RWPE2 (cell line): ENCODE data around the gene RAC2.

Experiments
- ATAC-seq: fragments of 200-7000 bp; cut with Tn5 transposase; 3 replicates; pipeline ENCODE4 v1.9.1; 2021; ENCODE audit warnings: low read depth
- DNase-seq: peaks from one replicate; pipeline ENCODE4 v3.0.0-alpha.2; 2020; ENCODE audit warnings: low spot score
- H3K27ac ChIP-seq: fragments of 450-650 bp; 2 replicates; pipeline ENCODE4 v1.5.1; 2017; ENCODE audit warnings: mild to moderate bottlenecking; ENCODE audit not compliant: poor library complexity, severe bottlenecking
- H3K27me3 ChIP-seq: fragments of 250-450 bp; sonication (Bioruptor Pico); 2 replicates; pipeline ENCODE4 v1.5.1; 2021; ENCODE audit warnings: mild to moderate bottlenecking, moderate library complexity; ENCODE audit not compliant: insufficient read depth, poor library complexity, severe bottlenecking
- H3K36me3 ChIP-seq: fragments of 250-450 bp; sonication (Bioruptor Pico); 2 replicates; pipeline ENCODE4 v1.5.1; 2020; ENCODE audit warnings: low read depth, mild to moderate bottlenecking, moderate library complexity
- H3K4me1 ChIP-seq: fragments of 250-450 bp; sonication (Bioruptor Pico); 2 replicates; pipeline ENCODE4 v1.5.1; 2021; ENCODE audit warnings: mild to moderate bottlenecking, moderate library complexity; ENCODE audit not compliant: insufficient read depth, poor library complexity, severe bottlenecking
- H3K4me3 ChIP-seq: fragments of 250-450 bp; sonication (Bioruptor Pico); 2 replicates; pipeline ENCODE4 v1.5.1; 2021; ENCODE audit warnings: mild to moderate bottlenecking, moderate library complexity; ENCODE audit not compliant: severe bottlenecking
- H3K9me3 ChIP-seq: fragments of 250-450 bp; sonication (Bioruptor Pico); 2 replicates; pipeline ENCODE4 v1.5.1; 2021; ENCODE audit warnings: mild to moderate bottlenecking, moderate library complexity; ENCODE audit not compliant: severe bottlenecking
- CTCF ChIP-seq: fragments of 450-650 bp; IDR thresholded peaks from one replicate; pipeline ENCODE4 v1.5.1; 2017; ENCODE audit warnings: mild to moderate bottlenecking, moderate library complexity; ENCODE audit not compliant: poor library complexity, severe bottlenecking

RAC2 gene

GRCh38 chr22:37229012-37229804 is 14.9 kb downstream of the RAC2 start:
- TF ChIP-seq CTCF, result no peak
- peak overlapping the region; percentile 74 for H3K27ac ChIP-seq
- no peaks in the 10 kb centered on the region for H3K27me3 ChIP-seq
- H3K36me3 ChIP-seq, result peaks cover 40% of the 10 kb centered on the region
- DNase-seq (peak; percentile 64), ATAC-seq (peak; percentile 79)
- H3K4me3 ChIP-seq, result no peak overlapping the region
- peaks cover 20% of the 10 kb centered on the region for H3K4me1 ChIP-seq
- H3K9me3 ChIP-seq, result no peaks in the 10 kb centered on the region

GRCh38 chr22:37228106-37229011 is 15.7 kb downstream of the RAC2 start:
- peak; percentile 61 for DNase-seq
- ATAC-seq, result 0 out of 3 replicates have a peak, but pooled peaks have one; percentile 16
- peak overlapping the region; percentile 74 for H3K27ac ChIP-seq
- no peak for TF ChIP-seq CTCF
- no peak overlapping the region for H3K4me3 ChIP-seq
- H3K27me3 ChIP-seq, result no peaks in the 10 kb centered on the region
- no peaks in the 10 kb centered on the region for H3K9me3 ChIP-seq
- H3K36me3 ChIP-seq, result peaks cover 35% of the 10 kb centered on the region
- H3K4me1 ChIP-seq, result peaks cover 20% of the 10 kb centered on the region

GRCh38 chr22:37226514-37226913 is 17.6 kb downstream of the RAC2 start:
- ATAC-seq, result no peak
- Histone ChIP-seq H3K4me1 (peaks cover 20% of the 10 kb centered on the region), H3K36me3 (peaks cover 35% of the 10 kb centered on the region), H3K27me3 (no peaks in the 10 kb centered on the region), H3K27ac (no peak overlapping the region), H3K9me3 (no peaks in the 10 kb centered on the region), H3K4me3 (no peak overlapping the region)
- TF ChIP-seq CTCF, result no peak
- no peak for DNase-seq

- H3K4me3 ChIP-seq, result no peak overlapping the region
- ATAC-seq, result no peak
- peaks cover 20% of the 10 kb centered on the region for H3K4me1 ChIP-seq
- H3K27me3 ChIP-seq, result no peaks in the 10 kb centered on the region
- peaks cover 31% of the 10 kb centered on the region for H3K36me3 ChIP-seq
- no peak for TF ChIP-seq CTCF
- no peak for DNase-seq
- no peak overlapping the region for H3K27ac ChIP-seq
- no peaks in the 10 kb centered on the region for H3K9me3 ChIP-seq
Measured at GRCh38 chr22:37226087-37226486, 18.0 kb downstream of the RAC2 start.
